Activated CD4-positive, CD25-positive, alpha-beta regulatory T cell (primary cell): ENCODE data around the gene CRIP2.

Experiments used
- DNase-seq, 4 experiments: peaks; one replicate each; lab custom pipeline; 2025; lab: John Stamatoyannopoulos, UW

CRIP2 gene, protein sequence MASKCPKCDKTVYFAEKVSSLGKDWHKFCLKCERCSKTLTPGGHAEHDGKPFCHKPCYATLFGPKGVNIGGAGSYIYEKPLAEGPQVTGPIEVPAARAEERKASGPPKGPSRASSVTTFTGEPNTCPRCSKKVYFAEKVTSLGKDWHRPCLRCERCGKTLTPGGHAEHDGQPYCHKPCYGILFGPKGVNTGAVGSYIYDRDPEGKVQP

DNA sequence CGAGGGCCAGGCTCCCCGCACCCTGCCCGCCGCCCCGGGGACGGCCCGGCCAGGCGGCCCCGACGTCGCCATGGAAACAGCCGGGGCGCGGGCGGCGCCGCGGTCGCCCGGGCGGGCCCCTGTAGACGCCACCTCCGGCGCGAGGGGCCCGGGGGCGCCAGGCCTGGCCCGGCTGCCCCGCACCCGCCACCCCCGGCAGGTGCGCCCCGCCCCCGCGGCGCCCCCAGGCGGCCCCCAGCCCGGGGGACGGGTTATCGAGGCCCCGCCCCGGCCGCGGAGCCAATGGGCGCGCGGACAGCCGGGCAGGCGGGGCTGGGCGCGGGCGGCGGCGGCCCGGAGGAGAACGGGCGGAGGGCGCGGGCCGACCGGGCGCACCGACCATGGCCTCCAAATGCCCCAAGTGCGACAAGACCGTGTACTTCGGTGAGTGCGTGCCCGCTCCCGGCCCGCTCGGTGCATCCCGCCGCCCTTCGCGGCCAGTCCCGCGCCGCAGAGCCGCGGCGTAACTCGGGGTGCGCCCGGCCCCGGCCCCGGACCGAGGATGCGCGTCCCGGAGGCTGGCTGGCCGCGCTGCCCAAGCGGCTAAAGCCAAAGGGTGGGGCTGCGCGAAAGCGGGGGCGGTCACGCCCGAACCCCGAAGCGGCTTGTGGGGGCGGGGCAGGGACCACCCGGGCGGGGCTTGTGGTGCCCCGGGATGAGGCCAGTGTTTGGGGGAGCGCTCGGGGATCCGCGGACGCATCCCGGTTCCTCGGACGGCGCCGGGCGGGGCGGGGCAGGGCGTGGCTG lies at the start of gene CRIP2:
CRIP2 (plus strand) TSS at position 339 of the 786 bp plus-strand sequence; CDS start at position 381, 42 bp downstream.
- no peak for DNase-seq

DNA sequence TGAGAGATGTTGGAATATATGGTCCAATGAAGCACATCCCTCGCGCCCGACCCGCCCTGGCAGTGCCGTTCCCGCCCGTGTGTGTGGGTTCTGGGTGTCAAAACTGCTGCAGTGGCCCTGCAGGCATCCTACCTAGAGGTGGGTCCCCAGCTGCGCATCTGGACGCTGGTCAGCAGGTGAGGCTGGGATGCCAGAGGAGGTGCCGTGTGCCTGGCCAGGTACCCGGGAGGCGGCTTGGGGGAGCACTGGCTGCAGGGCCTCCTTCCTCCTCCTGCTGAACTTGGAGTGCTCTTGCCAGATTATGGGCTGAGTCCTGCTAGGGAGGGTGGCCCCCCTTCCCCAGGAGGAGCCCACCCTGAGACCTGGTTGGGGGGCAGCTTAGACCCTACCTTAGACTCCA lies 49.8 kb upstream of the CRIP2 start:
- no peak for DNase-seq

DNA sequence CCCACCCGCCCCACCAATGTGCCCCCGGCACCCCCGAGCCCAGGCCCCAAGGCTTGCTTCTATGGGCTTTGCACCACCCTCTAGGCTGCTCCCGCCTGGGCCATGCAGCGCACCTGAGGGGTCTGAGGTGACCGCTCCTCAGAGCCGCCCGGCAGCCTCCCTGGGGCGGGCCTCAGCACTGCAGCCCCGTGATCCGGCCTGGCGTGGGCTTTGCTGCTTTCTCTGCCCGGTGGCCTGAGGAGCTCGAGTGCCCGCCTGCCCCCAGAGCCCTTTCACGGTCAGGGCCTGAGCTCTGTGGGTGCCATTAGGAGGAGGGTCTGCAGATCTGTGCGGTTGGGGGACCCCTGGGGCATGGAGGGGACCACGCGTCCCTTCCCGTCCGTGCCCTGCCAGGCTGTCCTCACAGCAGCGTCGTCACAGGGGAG lies 48.8 kb upstream of the CRIP2 start:
- DNase-seq, result no peak

- DNase-seq, result no peak
Measured at GRCh38 chr14:105426416-105427130, 48.0 kb upstream of the CRIP2 start.

- no peak for DNase-seq
Measured at GRCh38 chr14:105427412-105427811, 47.2 kb upstream of the CRIP2 start.

DNA sequence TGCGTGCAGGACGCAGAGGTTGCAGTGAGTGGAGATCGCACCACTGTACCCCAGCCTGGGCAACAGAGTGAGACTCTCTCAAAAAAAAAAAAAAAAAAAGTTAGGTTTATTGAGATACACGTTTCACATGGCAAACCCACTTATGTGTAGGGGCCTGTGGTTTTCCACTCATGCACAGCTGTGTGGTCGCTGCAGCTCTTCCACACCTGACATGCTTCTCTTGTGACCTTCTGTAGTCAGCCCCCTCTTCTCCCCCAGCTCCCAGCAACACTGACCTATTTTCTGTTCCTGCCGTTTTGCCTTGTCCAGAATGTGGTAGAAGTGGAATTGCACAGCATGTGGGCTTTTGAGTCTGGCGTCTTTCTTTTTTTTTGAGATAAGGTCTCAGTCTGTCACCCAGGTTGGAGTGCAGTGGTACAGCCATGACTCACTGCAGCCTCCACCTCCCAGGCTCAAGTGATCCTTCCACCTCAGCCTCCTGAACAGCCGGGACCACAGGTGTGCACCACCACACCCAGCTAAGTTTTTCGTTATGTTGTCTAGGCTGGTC lies 46.6 kb upstream of the CRIP2 start:
- no peak for DNase-seq

GRCh38 chr14:105430042-105430441 lies 44.6 kb upstream of the CRIP2 start:
- no peak for DNase-seq

- no peak for DNase-seq
Measured at GRCh38 chr14:105430565-105430964, 44.1 kb upstream of the CRIP2 start.

DNA sequence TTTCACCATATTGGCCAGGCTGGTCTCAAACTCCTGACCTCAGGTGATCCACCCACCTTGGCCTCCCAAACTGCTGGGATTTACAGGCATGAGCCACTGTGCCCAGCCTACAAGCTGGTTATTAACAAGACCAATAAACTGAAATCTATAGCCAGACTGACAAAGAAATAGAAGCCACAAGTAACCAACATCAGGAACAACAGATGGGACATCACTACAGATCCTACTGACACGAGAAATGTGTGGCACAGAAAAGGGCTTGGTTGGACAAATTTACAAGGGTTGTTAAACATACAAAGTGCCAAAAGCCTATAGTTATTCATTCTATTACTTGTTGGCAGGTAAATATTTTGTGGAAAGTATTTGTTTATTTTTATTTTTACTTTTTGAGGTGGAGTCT lies 43.4 kb upstream of the CRIP2 start:
- DNase-seq, result no peak

GRCh38 chr14:105432657-105433056 lies 42.0 kb upstream of the CRIP2 start:
- no peak for DNase-seq

DNA sequence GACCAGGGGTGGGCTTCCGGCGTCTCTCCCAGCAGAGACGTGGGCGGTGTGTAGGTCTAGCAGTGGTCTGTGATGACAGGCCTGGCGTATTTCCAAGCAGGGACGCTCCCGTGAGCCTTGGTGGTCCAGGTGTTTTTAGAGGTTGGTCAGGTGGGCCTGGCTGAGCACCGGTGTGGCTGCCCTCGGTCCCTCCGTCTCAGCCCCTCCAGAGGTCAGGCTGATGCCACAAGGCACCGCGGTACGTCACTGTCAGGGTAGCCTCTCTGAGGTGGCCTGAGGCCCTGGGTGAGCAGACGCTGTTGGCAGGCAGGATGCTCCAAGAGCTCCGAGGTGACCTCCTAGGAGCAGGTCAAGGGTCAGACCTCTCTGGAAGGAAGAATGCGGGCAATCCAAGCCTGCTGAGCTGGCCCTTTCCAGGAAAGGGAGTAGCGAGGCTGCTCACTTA lies 41.4 kb upstream of the CRIP2 start:
- DNase-seq, result no peak

GRCh38 chr14:105436402-105436801 lies 38.2 kb upstream of the CRIP2 start:
- DNase-seq, result no peak

GRCh38 chr14:105436891-105437722 lies 37.5 kb upstream of the CRIP2 start:
- no peak for DNase-seq

DNA sequence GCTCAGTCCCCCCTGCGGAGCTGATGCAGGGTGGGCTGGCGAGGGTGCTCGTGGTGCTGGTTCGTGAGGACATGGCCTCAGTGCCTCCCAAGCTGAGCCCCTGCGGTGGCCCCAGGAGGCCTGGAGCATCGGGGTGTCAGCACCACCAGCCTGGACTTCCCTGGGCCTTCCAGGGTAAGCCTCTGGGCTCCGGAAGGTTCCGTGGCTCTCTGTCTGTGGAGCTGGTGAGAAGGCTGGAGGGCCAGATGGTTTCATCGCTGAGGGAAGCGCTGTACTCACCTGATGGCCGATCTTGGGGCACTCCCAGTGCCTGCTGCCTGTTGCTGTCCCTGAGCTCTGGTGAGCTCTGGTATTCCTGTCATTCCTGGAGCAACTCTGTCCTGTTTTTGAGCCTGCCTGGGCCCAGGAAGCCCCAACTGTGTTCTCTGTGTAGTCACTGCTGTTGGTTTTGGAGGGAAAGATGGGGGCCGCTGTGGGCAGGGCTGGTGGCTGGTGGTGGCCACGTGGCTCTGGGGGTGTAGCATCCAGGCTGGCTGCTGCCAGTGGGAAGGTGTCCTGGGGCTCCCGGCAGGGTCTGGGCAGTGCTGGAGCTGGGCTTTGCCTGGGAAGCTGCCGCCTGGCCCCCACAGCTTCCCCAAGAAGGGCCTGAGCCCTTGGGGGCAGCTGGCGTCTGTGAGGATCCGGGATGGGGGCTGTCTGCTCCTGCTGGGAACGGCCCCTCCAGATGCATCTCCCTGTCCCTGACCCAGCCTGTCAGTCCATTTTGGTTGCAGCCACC lies 36.7 kb upstream of the CRIP2 start:
- no peak for DNase-seq

DNA sequence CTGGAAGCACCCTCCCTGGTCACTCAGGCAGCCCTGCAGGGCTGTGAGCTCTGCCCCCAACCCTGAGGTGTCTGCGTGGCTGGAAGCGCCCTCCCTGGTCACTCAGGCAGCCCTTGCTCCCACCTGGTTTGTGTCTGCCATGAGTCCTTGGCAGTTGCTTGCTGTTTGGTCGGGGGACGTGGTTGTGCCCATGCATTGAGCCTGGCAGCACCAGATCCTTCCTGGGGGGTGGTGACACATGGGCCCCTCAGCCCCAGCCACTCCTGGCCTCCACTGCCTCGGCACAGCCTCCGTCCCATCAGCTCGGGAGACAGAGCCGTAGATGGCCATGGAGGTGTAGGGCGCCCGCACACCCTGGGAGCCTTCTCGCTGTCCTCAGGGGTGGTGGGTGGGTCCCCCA lies 35.4 kb upstream of the CRIP2 start:
- no peak for DNase-seq

DNA sequence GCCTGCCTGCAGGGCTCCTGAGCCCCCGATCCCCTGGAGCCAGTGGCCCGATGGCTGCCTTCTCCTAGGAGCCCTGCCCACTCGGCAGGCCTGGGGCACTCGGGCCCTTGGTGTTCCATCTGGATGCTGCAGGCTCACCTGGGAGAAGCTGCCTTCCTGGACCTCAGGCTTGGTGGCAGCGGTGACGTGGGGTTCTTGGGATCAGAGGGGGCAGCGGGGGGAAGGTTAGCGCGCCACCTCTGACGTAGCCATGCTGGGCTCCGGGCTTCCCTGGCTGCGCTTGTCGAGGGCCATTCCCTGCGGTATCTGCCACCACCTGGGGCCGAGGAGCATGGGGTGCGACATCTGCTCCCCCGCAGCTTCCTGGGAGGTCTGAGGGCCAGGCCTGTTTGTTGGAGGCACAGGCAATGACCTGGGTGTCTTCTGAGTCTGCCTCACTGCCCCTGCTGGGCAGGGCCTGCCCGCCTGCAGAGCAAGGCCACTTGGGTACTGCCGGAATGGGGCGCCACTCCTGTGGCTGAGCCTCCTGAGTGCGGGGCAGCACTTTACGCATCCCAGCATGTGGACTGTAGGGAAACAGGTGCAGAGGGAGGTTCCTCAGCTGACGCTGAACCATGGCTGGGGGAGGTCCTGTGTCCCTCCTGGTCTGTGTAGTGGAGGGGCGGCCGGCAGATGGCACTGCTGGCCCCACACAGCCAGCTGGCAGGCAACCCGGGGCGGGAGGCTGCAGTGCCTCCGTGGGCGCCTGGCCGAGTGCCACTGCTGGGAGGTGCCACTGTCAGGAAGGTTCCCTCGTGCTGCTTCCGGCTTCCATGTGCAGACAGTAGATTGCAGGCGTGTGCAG lies 34.7 kb upstream of the CRIP2 start:
- no peak for DNase-seq

DNA sequence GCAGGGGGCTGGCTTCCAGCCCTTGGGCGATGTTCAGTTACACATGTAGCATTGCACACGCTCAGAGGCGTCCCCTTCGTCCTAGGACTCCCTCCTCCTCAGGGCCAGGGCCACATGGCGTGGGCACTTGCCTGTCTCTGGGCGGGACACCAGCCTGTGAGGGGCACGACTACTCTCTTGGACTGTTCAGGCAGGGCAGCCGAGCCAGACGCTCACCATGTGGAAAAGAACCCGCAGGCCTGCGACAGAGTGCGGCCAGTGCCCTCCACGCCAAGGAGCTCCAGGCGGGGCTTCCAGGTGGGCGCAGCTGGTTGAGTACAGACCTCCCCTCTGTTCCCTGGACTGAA lies 34.1 kb upstream of the CRIP2 start:
- DNase-seq, result no peak

DNA sequence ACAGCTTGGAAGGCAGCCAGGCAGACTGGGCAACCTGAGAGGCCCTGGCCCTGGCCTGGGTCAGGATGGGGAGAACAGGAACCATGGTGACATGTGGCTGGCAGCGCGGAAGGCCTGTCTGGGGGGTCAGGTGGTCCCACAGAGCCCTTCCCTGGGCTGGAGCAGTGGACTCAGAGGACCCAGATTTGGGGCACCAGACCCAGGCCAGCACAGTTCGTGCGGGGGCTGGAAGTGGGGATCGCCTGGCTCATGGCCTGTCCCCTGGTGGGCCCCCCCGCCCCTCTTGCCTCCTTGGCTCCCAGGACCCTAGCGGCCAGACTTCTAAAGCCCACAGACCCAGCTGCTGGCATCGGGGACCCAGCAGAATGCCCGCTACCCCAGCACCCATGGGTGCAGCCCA lies 33.6 kb upstream of the CRIP2 start:
- no peak for DNase-seq

- DNase-seq, result no peak
Measured at GRCh38 chr14:105442125-105442524, 32.5 kb upstream of the CRIP2 start.

- DNase-seq, result no peak
Measured at GRCh38 chr14:105442834-105443233, 31.8 kb upstream of the CRIP2 start.
